Mucosa of descending colon (tissue), 3 donors: ENCODE measurements around the gene PERM1. TPM values are rescaled to one million over a fixed set of nuclear protein-coding genes. Genes with fewer than 3 reads are reported as not detected.

ENCODE experiments used
- ATAC-seq: fragments of 200-7000 bp; cut with Tn5 transposase; one replicate; pipeline ENCODE4 v1.9.1; 2020; ENCODE audit warnings: mild to moderate bottlenecking, moderate library complexity
- DNase-seq, 3 donors: peaks; one replicate each; pipeline ENCODE4 v3.0.0-alpha.2; 2020
- H3K36me3 ChIP-seq: fragments of 200-600 bp; one replicate; pipeline ENCODE4 v1.8.0; 2021; ENCODE audit warnings: low read depth, mild to moderate bottlenecking
- H3K4me1 ChIP-seq: fragments of 200-600 bp; one replicate; pipeline ENCODE4 v1.8.0; 2021; ENCODE audit warnings: low read depth, mild to moderate bottlenecking
- H3K4me3 ChIP-seq: fragments of 200-600 bp; one replicate; pipeline ENCODE4 v1.8.0; 2021; ENCODE audit warnings: mild to moderate bottlenecking
- H3K9me3 ChIP-seq: fragments of 200-600 bp; one replicate; pipeline ENCODE4 v1.8.0; 2021; ENCODE audit warnings: mild to moderate bottlenecking
- intact Hi-C, 2 donors: fragments of 100-400 bp; cut with DNase I in 1 of 2; cut with micrococcal nuclease in 1 of 2; formaldehyde crosslinking; loops; one replicate each; pipeline versions ENCODE4 v1.11.0 to v1.11.1; 2022; cut with DNase I, micrococcal nuclease
- total RNA-seq, 3 donors: library from RNA; stranded (reverse); fragmentation: NEBNext Ultra II Directional in 2 of 3; extraction: Animal tissue kit (Norgen Biotek cat#: 25700) in 2 of 3; gene quantifications; one replicate each; pipeline versions ENCODE4 v1.2.1 to v1.2.4, GENCODE V29; 2021 to 2023
- TF ChIP-seq, protein P1 (sequence below): fragments of 200-600 bp; IDR thresholded peaks from one replicate; pipeline ENCODE4 v1.8.0; 2022; ENCODE audit warnings: antibody characterized with exemption, mild to moderate bottlenecking
- donor health status: DM: no; HTN: no; CAD: no; lungs with moderate emphysema.
- donor health status: DM: no; HTN: no; CAD: no.
- donor health status: DM: no; HTN: yes; CAD: no.

PERM1 gene
- total RNA-seq, 3 donors from 2014 or later = 0.24 TPM; not detected in 2

- ATAC-seq (peak; percentile 8), DNase-seq (no peak)
- Histone ChIP-seq H3K4me1 (peaks cover 15% of the 10 kb centered on the region), H3K9me3 (no peaks in the 10 kb centered on the region), H3K4me3 (no peak overlapping the region), H3K36me3 (no peaks in the 10 kb centered on the region)
- intact Hi-C loops = no loop called here
- TF ChIP-seq, protein P1, sequence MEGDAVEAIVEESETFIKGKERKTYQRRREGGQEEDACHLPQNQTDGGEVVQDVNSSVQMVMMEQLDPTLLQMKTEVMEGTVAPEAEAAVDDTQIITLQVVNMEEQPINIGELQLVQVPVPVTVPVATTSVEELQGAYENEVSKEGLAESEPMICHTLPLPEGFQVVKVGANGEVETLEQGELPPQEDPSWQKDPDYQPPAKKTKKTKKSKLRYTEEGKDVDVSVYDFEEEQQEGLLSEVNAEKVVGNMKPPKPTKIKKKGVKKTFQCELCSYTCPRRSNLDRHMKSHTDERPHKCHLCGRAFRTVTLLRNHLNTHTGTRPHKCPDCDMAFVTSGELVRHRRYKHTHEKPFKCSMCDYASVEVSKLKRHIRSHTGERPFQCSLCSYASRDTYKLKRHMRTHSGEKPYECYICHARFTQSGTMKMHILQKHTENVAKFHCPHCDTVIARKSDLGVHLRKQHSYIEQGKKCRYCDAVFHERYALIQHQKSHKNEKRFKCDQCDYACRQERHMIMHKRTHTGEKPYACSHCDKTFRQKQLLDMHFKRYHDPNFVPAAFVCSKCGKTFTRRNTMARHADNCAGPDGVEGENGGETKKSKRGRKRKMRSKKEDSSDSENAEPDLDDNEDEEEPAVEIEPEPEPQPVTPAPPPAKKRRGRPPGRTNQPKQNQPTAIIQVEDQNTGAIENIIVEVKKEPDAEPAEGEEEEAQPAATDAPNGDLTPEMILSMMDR = no peak
Measured at GRCh38 chr1:959731-960362, 22.0 kb downstream of the PERM1 start.

- no peaks in the 10 kb centered on the region for H3K36me3 ChIP-seq
- H3K4me3 ChIP-seq = peak within 1 kb of the TSS; percentile 65
- TF ChIP-seq, protein P1 = no peak
- H3K4me1 ChIP-seq = peaks cover 15% of the 10 kb centered on the region
- DNase-seq = peak; percentile 95 to 99 (median 96)
- intact Hi-C loops = no loop called here
- no peaks in the 10 kb centered on the region for H3K9me3 ChIP-seq
- ATAC-seq = peak; percentile 97
Measured at GRCh38 chr1:958823-959730, 22.8 kb downstream of the PERM1 start, which contains the start of gene NOC2L. Gene NOC2L, minus strand, starts transcription at chr1:959256. Its CDS starts 16 bp downstream, at chr1:959240.

- no peak for ATAC-seq
- TF ChIP-seq, protein P1 = no peak
- intact Hi-C loops = no loop called here
Measured at GRCh38 chr1:956636-957035, 25.3 kb downstream of the PERM1 start.

GRCh38 chr1:955474-955873, 26.4 kb downstream of the PERM1 start:
- intact Hi-C loops = no loop called here
- peaks cover 12% of the 10 kb centered on the region for H3K4me1 ChIP-seq
- TF ChIP-seq, protein P1 = no peak

More at GRCh38 chr1:956636-957035, 25.3 kb downstream of the PERM1 start:
- no peak overlapping the region for H3K4me3 ChIP-seq
- H3K9me3 ChIP-seq = no peaks in the 10 kb centered on the region
- H3K36me3 ChIP-seq = no peaks in the 10 kb centered on the region
- no peak for DNase-seq
- peaks cover 15% of the 10 kb centered on the region for H3K4me1 ChIP-seq

GRCh38 chr1:954927-955326, 27.0 kb downstream of the PERM1 start:
- TF ChIP-seq, protein P1 = no peak
- DNase-seq (no peak), ATAC-seq (no peak)
- H3K4me1 ChIP-seq = peaks cover 12% of the 10 kb centered on the region
- H3K36me3 ChIP-seq = no peaks in the 10 kb centered on the region
- H3K9me3 ChIP-seq = no peaks in the 10 kb centered on the region
- H3K4me3 ChIP-seq = no peak overlapping the region
- intact Hi-C loops = no loop called here

More at GRCh38 chr1:955474-955873, 26.4 kb downstream of the PERM1 start:
- no peak for ATAC-seq
- H3K4me3 ChIP-seq = no peak overlapping the region
- H3K36me3 ChIP-seq = no peaks in the 10 kb centered on the region
- no peaks in the 10 kb centered on the region for H3K9me3 ChIP-seq
- DNase-seq = no peak
